SK-N-SH (cell line): ENCODE results near the gene SPDYE3.
"Not testable (repeated sequence)": the region's sequence is repeated elsewhere in the genome, so short reads cannot be mapped to it uniquely, and the experiment has no call there.

ENCODE experiments used
- MXI1 ChIP-seq: IDR thresholded peaks from 2 replicates; pipeline ENCODE4 v1.6.1; 2012; ENCODE audit warnings: mild to moderate bottlenecking, low read depth, low read length, improper control_type of control experiment
- POLR2AphosphoS5 ChIP-seq: IDR thresholded peaks from 2 replicates; pipeline ENCODE4 v1.6.1; 2012; ENCODE audit warnings: low read depth, low read length
- RFX5 ChIP-seq: IDR thresholded peaks from 2 replicates; pipeline ENCODE4 v1.6.1; 2012; ENCODE audit warnings: mild to moderate bottlenecking, improper control_type of control experiment, low read length
- TAF1 ChIP-seq: IDR thresholded peaks from 2 replicates; pipeline ENCODE4 v1.6.1; 2012; ENCODE audit warnings: low read depth, mild to moderate bottlenecking, low read length, moderate library complexity, borderline replicate concordance
- TF ChIP-seq, protein P1 (sequence below): fragments of 200-600 bp; sonication (generic); IDR thresholded peaks from 2 replicates; pipeline ENCODE4 v1.6.1; 2017; ENCODE audit warnings: antibody characterized with exemption, mild to moderate bottlenecking, moderate library complexity
- TF ChIP-seq, protein P2 (sequence below): IDR thresholded peaks from 2 replicates; pipeline ENCODE4 v1.4.0; 2012; ENCODE audit warnings: low read depth

GRCh38 chr7:100324194-100324593, 16.7 kb downstream of the SPDYE3 start:
- TF ChIP-seq, protein P1, sequence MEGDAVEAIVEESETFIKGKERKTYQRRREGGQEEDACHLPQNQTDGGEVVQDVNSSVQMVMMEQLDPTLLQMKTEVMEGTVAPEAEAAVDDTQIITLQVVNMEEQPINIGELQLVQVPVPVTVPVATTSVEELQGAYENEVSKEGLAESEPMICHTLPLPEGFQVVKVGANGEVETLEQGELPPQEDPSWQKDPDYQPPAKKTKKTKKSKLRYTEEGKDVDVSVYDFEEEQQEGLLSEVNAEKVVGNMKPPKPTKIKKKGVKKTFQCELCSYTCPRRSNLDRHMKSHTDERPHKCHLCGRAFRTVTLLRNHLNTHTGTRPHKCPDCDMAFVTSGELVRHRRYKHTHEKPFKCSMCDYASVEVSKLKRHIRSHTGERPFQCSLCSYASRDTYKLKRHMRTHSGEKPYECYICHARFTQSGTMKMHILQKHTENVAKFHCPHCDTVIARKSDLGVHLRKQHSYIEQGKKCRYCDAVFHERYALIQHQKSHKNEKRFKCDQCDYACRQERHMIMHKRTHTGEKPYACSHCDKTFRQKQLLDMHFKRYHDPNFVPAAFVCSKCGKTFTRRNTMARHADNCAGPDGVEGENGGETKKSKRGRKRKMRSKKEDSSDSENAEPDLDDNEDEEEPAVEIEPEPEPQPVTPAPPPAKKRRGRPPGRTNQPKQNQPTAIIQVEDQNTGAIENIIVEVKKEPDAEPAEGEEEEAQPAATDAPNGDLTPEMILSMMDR: not testable (repeated sequence)
- TF ChIP-seq, protein P2, sequence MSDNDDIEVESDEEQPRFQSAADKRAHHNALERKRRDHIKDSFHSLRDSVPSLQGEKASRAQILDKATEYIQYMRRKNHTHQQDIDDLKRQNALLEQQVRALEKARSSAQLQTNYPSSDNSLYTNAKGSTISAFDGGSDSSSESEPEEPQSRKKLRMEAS: not testable (repeated sequence)
- not testable (repeated sequence) for TF ChIP-seq POLR2AphosphoS5, RFX5, MXI1, TAF1
